Activated CD4-positive, alpha-beta T cell treated with anti-CD3 and anti-CD28 coated beads for 48 hours (primary cell): ENCODE data around the gene TJP2.
"Not testable (repeated sequence)": the region's sequence is repeated elsewhere in the genome, so short reads cannot be mapped to it uniquely, and the experiment has no call there.

Source experiments
- DNase-seq: peaks from one replicate; pipeline ENCODE4 v3.0.0-alpha.2; 2020

TJP2 gene

DNA sequence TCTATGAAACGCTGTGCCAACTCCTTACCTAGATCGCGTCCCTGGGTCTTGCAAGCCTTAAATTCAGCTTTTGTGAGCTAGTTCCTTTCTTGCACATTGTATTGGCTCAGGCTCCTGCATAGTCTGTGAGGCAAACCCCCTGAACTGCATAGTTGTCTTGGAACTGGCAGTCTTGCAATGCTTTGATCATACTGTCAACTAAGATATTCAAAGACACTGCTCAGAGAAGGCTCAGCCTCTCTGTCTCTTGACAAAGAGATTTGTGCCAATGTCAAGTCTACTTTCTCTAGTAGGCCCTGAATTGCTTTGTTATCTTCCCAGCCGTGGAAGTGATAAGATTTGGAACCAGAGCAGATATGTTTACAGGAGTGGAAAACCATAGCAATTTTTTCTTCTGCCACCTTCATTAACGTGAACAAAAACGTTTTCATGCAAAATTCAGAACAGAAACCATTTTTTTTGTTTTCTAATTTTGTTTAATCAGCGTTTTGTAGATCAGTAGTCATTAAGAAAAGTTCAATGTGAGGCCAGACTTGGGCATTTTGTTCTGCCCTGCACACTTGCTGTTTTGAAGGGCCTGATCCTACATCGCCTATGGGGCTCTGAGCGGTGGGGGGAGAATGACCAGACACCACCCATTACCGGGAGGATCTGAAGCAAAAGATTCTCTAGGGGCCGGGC, 123.4 kb downstream of the TJP2 start:
- no peak for DNase-seq

DNA sequence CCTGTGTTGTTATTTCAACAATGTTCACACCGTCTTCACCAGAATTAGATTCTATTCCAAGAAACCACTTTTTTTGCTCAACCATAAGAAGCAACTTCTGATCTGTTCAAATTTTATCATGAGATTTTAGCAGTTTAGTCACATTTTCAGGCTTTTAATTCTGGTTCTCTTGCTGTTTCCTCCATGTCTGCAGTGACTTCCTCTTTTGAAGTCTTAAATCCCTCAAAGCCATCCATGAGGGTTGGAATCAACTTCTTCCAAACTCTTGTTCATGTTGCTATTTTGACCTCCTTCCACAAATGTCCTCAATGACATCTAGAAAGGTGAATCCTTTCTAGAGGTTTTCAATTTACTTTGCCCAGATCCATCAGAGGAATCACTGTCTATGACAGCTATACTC, 125.2 kb downstream of the TJP2 start:
- no peak for DNase-seq

DNA sequence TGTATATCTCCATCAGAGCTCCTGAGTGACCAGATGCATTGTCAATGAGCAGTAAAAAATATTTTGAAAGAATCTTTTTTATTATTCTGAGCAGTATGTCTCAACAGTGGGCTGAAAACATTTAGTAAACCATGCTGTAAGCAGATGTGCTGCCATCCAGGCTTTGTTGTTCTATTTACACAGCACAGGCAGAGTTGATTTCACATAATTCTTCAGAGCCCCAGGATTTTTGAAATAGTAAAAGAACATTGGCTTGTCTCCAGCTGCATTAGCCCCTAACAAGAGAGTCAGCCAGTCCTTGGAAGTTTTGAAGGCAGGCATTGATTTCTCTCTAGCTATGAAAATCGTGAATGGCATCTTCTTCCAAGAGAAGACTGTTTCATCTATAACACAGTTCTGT, 125.7 kb downstream of the TJP2 start:
- no peak for DNase-seq

DNA sequence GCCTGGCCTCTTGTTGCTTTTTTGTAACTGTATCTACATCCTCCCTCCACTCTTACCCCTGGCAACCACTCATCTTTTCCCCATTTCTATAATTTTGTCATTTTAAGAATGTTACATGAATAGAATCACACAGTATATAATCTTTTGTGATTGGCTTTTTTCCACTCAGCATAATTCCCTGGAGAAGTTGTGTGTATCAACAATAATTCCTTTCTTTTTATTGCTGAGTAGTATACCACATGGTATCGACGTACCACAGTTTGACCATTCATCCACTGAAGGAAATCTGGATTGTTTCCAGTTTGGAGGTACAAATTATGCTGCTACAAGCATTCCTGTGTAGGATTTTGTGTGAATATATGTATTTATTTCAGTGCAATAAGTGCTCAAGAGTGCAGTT, 129.3 kb downstream of the TJP2 start:
- DNase-seq = no peak

GRCh38 chr9:69306895-69307445, 132.9 kb downstream of the TJP2 start:
- not testable (repeated sequence) for DNase-seq

DNA sequence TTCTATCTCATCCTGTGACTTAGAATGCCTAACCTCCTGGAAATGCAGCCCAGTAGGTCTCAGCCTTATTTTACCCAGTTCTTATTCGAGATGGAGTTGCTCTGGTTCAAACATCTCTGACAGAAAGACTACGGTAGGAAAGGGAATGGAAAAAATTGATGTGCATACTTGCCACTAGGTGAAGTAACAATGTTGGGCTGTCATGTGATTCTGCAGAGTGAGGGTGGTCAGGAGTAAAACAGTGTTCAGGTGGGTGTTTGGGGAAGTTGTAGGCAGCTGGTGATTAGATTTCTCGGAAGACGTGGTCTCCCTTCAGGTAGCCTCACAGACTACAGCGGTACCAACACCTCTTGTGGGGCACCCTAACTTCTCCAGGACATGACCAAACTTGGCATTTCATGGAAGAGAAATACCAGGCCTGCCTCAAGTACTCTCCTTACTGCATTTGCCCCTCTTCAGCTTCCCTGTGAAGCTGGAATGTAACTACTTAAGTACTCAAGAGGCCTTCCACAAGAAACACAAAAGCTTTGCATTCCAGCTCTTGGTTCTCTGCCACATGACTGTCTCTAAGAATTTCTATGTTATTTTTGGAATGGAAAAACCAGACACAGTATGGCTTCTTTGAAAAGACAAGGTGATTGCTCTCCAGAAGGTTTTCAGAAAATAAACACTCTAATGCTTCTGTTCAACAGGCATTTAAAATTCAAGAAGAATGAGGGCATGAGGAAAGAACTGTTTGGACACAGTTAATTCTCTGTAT, 133.5 kb downstream of the TJP2 start:
- DNase-seq = no peak

DNA sequence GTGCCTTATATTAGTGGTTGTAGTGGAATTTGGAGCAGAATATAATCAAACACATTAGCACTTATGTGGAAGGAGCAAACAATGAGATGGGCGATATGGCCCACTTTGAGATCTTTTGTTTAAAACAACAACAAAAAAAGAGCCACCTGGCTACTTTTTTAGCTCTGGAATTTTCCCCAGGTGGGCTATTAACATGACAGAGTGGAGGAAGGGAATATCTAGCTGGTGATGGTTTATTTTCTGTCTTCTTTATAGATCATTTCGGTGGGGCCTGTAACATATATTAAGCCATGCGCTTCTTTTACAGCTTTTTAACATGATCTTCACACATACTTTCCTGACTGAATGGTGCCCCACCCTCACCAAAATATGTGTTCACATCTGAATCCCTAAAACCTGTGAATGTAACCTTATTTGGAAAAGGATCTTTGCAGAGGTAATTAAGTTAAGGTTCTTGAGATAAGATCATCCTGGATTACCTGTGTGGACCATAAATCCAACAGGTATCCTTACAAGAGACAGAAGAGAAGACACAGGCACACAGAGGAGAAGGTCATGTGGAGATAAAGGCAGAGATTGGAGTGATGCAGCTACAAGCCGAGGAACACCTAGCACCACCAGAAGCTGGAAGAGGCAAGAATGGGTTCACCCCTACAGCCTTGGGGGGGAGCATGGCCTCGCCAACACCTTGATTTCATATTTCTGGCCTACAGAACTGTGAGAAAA, 134.3 kb downstream of the TJP2 start:
- DNase-seq = no peak

DNA sequence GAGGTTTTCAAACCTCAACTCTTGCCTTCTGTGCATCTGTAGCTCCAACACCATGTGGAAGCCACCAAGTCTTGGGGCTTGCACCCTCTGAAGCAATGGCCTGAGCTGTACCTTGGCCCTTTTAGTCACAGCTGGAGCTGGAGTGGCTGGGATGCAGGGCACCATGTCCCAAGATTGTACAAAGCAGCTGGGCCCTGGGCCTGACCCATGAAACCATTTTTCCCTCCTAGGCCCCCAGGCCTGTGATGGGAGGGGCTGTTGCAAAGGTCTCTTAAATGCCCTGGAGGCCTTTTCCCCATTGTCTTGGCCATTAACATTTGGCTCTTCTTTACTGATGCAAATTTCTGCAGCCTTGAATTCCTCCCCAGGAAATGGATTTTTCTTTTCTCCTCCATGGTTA, 139.1 kb downstream of the TJP2 start:
- no peak for DNase-seq

DNA sequence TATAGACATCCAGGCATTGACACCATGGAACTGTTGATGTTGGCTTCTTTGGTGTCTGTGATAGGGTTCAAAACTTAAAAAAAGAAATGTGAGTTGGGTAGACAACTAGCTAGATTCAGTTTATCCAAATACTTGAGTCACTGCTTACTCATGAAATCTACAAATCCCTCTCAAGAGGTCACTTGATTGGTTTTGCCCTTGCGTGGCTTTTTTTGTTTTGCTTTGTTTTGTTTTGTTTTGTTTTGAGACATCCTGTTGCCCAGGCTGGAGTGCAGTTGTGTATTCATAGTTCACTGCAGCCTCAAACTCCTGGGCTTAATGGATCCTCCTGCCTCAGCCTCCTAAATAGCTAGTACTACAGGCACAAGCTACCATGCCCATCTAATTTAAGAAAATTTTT, 140.5 kb downstream of the TJP2 start:
- no peak for DNase-seq

- no peak for DNase-seq
Measured at GRCh38 chr9:69317081-69317480, 143.0 kb downstream of the TJP2 start.

DNA sequence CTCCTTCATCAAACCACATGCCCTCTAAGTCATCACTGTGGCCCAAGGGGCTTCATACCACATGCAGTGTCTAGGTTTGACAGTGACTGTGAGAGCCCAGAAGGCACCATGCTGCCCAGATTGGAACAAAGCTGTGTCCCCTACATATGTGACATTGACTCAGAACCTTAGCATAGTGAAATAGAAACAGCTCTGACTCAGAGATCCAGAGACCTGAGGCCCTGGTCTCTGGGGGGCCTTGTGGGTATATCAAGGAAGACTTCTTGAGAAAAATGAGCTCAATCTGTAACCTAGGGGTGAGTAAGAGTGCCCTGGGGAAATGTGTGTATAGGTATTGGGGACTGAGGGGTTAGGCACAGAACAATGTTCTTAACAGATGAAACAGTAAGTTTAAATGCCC, 143.8 kb downstream of the TJP2 start:
- DNase-seq = peak; percentile 60

GRCh38 chr9:69319324-69320025, 145.4 kb downstream of the TJP2 start:
- no peak for DNase-seq

DNA sequence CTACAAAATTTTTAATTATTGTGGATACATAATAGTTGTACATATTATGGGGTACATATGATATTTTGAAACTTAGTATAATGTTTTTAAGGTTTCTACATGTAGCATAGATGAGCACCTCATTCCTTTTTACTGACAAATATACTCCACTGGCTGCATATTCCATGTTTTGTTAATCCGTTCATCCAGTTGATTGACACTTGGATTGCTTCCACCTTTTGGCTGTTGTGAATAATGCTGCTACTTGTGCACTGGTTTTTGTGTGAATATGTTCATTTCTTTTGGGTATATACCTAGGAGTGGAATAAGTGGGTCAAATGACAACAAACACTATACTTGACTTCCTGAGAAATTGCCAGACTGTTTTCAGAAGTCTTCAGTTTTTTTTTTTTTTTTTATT, 148.2 kb downstream of the TJP2 start:
- DNase-seq = no peak

DNA sequence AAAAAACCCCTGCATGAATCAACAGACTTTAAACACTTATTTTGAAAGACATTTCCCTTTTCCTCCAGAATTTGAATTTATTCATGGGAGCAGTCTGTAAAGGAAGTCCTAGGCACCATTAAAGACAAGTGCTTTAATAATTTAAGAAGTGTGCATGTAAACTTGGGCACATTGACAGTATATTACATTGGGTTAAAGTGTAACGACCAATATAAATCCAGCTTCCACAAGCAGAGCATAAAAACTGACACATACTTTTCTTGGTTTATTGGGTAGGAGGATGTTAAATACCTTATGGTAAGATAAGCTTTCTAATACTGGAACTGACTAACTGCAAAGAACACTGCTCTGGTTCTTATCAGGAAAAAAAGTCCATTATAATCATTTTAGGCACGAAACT, 149.8 kb downstream of the TJP2 start:
- DNase-seq = no peak
